HG02938 (cell line): ENCODE results near the gene INTS13.
A peak's percentile ranks its signal among the peaks of the same experiment; 100 is the strongest.
"Not testable (repeated sequence)": the region's sequence is repeated elsewhere in the genome, so short reads cannot be mapped to it uniquely, and the experiment has no call there.

Source experiments
- ATAC-seq: cut with Tn5 transposase; IDR thresholded peaks from one replicate; pipeline ENCODE4 v1.9.1; 2021; ENCODE audit warnings: mild to moderate bottlenecking, moderate library complexity; ENCODE audit not compliant: unreplicated experiment

Gene INTS13

GRCh38 chr12:26935636-26936378 lies 2.0 kb downstream of the INTS13 start:
- ATAC-seq: no peak

GRCh38 chr12:26929590-26929989 lies 8.2 kb downstream of the INTS13 start:
- no peak for ATAC-seq

GRCh38 chr12:26928661-26929060 lies 9.1 kb downstream of the INTS13 start:
- ATAC-seq: no peak

GRCh38 chr12:26921886-26922285 lies 15.9 kb downstream of the INTS13 start:
- ATAC-seq: no peak

- no peak for ATAC-seq
Measured at GRCh38 chr12:26919216-26919555, 18.6 kb downstream of the INTS13 start.

- no peak for ATAC-seq
Measured at GRCh38 chr12:26918321-26919215, 19.2 kb downstream of the INTS13 start.

GRCh38 chr12:26906704-26907103 lies 31.1 kb downstream of the INTS13 start:
- no peak for ATAC-seq

GRCh38 chr12:26906024-26906423 lies 31.8 kb downstream of the INTS13 start:
- no peak for ATAC-seq

GRCh38 chr12:26903396-26903795 lies 34.4 kb downstream of the INTS13 start:
- ATAC-seq: not testable (repeated sequence)

- ATAC-seq: no peak
Measured at GRCh38 chr12:26896913-26897312, 40.9 kb downstream of the INTS13 start.

GRCh38 chr12:26895672-26896071 lies 42.1 kb downstream of the INTS13 start:
- no peak for ATAC-seq

GRCh38 chr12:26891704-26892103 lies 46.1 kb downstream of the INTS13 start:
- no peak for ATAC-seq

GRCh38 chr12:26890784-26891183 lies 47.0 kb downstream of the INTS13 start:
- no peak for ATAC-seq

GRCh38 chr12:26884765-26885576 lies 52.8 kb downstream of the INTS13 start:
- peak; percentile 75 for ATAC-seq

GRCh38 chr12:26880625-26881024 lies 57.2 kb downstream of the INTS13 start:
- no peak for ATAC-seq

- peak; percentile 81 for ATAC-seq
Measured at GRCh38 chr12:26878661-26879119, 59.1 kb downstream of the INTS13 start.

GRCh38 chr12:26874501-26875296 lies 63.1 kb downstream of the INTS13 start:
- ATAC-seq: peak; percentile 37

GRCh38 chr12:26872625-26873024 lies 65.2 kb downstream of the INTS13 start:
- ATAC-seq: no peak

- ATAC-seq: no peak
Measured at GRCh38 chr12:26871985-26872384, 65.8 kb downstream of the INTS13 start.
